ENCODE results near the gene TRAM2. TPM values are rescaled to one million over a fixed set of nuclear protein-coding genes. Genes with fewer than 3 reads are reported as not detected.

Gene TRAM2
- total and polyA plus RNA-seq, 2 of the 13 experiments (the other 11 are each of a cell fraction or from before 2014, with no cell fraction given), result 49.1 to 72.5 TPM

- TF ChIP-seq RCOR2 (CRISPR knock-in tag; IDR thresholded peaks at IDR 0.05) (no peak), RAD51 (IDR thresholded peaks at IDR 0.05; ENCODE audit: borderline replicate concordance) (no peak), CEBPZ (IDR thresholded peaks at IDR 0.05; ENCODE audit: low read length) (no peak), ASH2L (IDR thresholded peaks at IDR 0.05; ENCODE audit: insufficient read length, low read depth, low read length) (peak; percentile 27), ZNF513 (CRISPR knock-in tag; conservative IDR thresholded peaks at IDR 0.05) (no peak), KDM5A (IDR thresholded peaks at IDR 0.05; ENCODE audit: borderline replicate concordance, low read length) (no peak), ATAD3A (CRISPR knock-in tag; IDR thresholded peaks at IDR 0.05) (no peak), RERE (CRISPR knock-in tag; IDR thresholded peaks at IDR 0.05; ENCODE audit: low read depth) (no peak), BCLAF1 (IDR thresholded peaks at IDR 0.05) (no peak)
These were observed 21.9 kb upstream of the TRAM2 start (continued) for GRCh38 chr6:52598824-52599190.

All from HepG2 (cell line).